Right lobe of liver (tissue), 6 donors: ENCODE measurements around the gene PM20D2. TPM values are rescaled to one million over a fixed set of nuclear protein-coding genes. Genes with fewer than 3 reads are reported as not detected.

Experiments used
- ATAC-seq, 4 donors: fragments of 200-7000 bp; cut with Tn5 transposase; one replicate each; pipeline ENCODE4 v1.9.1; 2020; ENCODE audit warnings: mild to moderate bottlenecking in 4 of 4, moderate library complexity in 4 of 4
- DNase-seq, 3 donors: peaks; one replicate each; pipeline ENCODE4 v3.0.0-alpha.2; 2020
- H3K27ac ChIP-seq, 3 donors: fragments of 200-600 bp; one replicate each; pipeline ENCODE4 v1.8.0; 2022
- H3K27me3 ChIP-seq, 2 donors: fragments of 200-600 bp; one replicate each; pipeline ENCODE4 v1.8.0; 2022
- H3K36me3 ChIP-seq, 4 donors: fragments of 200-600 bp; sonication (generic) in 1 of 4; one replicate each; pipeline versions ENCODE4 v1.5.1 to v1.8.0; 2017 to 2022; ENCODE audit warnings: control low read depth in 1 of 4
- H3K4me1 ChIP-seq, 4 donors: fragments of 200-600 bp; sonication (generic) in 1 of 4; one replicate each; pipeline versions ENCODE4 v1.5.1 to v1.8.0; 2017 to 2022; ENCODE audit warnings: control low read depth in 1 of 4
- H3K4me3 ChIP-seq, 3 donors: fragments of 200-600 bp; one replicate each; pipeline ENCODE4 v1.8.0; 2022
- H3K9me3 ChIP-seq, 4 donors: fragments of 200-600 bp; sonication (generic) in 1 of 4; one replicate each; pipeline versions ENCODE4 v1.5.1 to v1.8.0; 2017 to 2022; ENCODE audit warnings: control low read depth in 1 of 4
- POLR2A ChIP-seq: fragments of 450-650 bp; IDR thresholded peaks from one replicate; pipeline ENCODE4 v1.6.1; 2017; ENCODE audit warnings: antibody characterized with exemption, mild to moderate bottlenecking
- WGBS: methylation state at CpG from one replicate; pipeline ENCODE4 v1.1.6; 2018; ENCODE audit warnings: low coverage, low lambda C conversion rate; ENCODE audit not compliant: insufficient coverage; ENCODE audit errors: missing lambda C conversion rate; 5-methylcytosine and 5-hydroxymethylcytosine counted together
- intact Hi-C, 2 donors: fragments of 100-400 bp; cut with DNase I; formaldehyde crosslinking; loops; one replicate each; pipeline versions ENCODE4 v1.11.2 to v1.14.1; 2022
- total RNA-seq, 6 experiments: library from RNA; depleted of rRNA in 2 of 6; stranded (reverse); fragments of >200 nt in 2 of 6; fragmentation: NEBNext Ultra II Directional in 3 of 6; extraction: Animal tissue kit (Norgen Biotek cat#: 25700) in 3 of 6; gene quantifications; one replicate each; pipeline versions ENCODE4 v1.1.0 to v1.2.4, GENCODE V29; 2016 to 2023
- TF ChIP-seq, protein P1 (sequence below), 4 donors: fragments of 200-600 bp in 3 of 4; fragments of 450-650 bp in 1 of 4; IDR thresholded peaks; one replicate each; pipeline versions ENCODE4 v1.5.1 to v1.8.0; 2016 to 2022; ENCODE audit warnings: antibody characterized with exemption in 4 of 4, mild to moderate bottlenecking in 2 of 4
- donor health status: DM: no; HTN: yes; CAD: no.
- donor health status: DM: no; HTN: no; CAD: no.
- donor health status: DM: no; HTN: no; CAD: no.
- donor health status: DM: no; HTN: yes; CAD: no.
- donor health status: DM: no; HTN: yes; CAD: no.

Gene PM20D2
- total RNA-seq, 6 experiments from 2014 or later, result 2.4 to 6.1 (median 4.5) TPM

DNA sequence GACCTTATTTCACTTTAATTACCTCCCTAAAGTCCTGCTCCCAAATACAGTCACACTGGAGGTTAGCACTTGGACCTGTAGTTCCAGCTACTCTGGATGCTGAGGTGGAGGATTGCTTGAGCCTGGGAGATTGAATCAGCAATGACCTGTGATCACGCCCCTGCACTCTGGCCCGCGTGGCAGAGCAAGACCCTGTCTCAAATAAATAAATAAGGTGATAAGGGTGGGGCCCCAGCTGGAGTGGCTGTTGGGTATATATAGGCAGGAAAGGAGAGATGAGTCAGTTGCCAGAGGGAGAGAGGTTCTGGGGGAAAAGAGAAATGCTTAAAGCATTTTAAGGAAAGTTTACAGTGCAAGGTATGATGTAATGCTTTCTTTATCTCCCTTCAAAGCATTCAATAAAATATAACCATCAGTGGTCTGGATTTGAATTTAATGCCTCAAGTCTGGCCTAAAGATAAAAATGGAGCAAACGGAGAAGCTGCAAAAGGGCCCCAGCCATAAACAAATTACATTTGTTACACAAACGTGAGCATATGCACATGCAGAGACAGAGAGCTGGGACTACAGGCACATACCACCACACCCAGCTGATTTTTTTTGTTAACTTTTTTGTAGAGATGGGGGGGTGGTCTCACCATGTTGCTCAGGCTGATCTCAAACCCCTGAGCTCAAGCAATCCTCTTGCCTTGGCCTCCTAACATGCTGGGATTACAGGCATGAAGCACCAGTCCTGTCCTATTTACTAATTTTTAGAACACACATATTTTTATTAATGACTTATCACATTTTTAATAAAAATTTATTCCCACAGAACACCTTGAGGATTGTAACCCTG, 6.1 kb upstream of the PM20D2 start:
- Histone ChIP-seq H3K36me3 (no peaks in the 10 kb centered on the region), H3K4me1 (peaks cover 0 to 17% (median 10%) of the 10 kb centered on the region in 4 donors), H3K4me3 (no peak overlapping the region), H3K9me3 (no peaks in the 10 kb centered on the region), H3K27ac (no peak overlapping the region), H3K27me3 (no peaks in the 10 kb centered on the region)
- intact Hi-C loops, result no loop called here
- WGBS, result 72% methylated on average over 5 of the region's 5 CpGs
- no peak for TF ChIP-seq POLR2A
- TF ChIP-seq, protein P1, sequence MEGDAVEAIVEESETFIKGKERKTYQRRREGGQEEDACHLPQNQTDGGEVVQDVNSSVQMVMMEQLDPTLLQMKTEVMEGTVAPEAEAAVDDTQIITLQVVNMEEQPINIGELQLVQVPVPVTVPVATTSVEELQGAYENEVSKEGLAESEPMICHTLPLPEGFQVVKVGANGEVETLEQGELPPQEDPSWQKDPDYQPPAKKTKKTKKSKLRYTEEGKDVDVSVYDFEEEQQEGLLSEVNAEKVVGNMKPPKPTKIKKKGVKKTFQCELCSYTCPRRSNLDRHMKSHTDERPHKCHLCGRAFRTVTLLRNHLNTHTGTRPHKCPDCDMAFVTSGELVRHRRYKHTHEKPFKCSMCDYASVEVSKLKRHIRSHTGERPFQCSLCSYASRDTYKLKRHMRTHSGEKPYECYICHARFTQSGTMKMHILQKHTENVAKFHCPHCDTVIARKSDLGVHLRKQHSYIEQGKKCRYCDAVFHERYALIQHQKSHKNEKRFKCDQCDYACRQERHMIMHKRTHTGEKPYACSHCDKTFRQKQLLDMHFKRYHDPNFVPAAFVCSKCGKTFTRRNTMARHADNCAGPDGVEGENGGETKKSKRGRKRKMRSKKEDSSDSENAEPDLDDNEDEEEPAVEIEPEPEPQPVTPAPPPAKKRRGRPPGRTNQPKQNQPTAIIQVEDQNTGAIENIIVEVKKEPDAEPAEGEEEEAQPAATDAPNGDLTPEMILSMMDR (IDR thresholded peaks at IDR 0.05), result no peak
- no peak for DNase-seq
- ATAC-seq, result peak in 1 of 4 donors; percentile 53

DNA sequence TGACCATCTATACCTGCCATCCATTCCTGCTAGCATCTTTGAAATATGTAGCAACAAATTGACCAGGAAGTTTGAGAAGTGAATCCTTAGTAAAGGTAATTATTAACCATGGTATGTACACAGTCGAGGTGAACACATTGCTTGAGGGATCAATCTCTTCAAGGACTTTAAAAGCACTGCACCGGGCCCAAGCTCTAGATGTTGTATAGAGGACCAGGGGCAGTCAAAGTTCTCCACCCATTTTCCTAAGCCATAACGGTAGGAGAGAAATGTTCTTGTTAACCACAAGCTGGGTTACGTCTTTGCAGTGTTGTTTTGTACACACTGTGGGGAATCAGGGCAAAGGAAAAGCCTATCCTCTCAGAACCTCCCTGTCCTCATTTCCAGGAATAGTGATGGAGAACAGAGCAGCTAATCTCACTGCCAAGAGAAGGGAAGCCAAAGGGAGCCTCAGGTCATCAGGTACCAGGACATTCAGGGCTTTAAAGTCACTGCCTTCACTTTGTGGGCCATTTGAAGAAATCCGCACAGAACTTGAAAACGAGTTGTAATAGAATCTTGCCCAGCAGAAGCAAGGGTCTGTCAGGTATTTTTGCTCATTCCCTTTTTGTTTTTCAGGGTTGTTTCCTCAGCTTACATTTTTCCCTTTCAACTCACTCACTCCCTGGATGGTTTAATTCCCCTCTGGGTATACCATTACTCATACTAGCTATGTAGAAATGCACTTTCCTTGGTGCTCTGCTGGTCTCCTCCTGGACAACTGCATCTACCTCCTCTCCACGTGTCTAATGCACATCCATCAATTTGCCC, 5.3 kb upstream of the PM20D2 start:
- no peak overlapping the region for H3K27ac ChIP-seq
- H3K4me3 ChIP-seq, result no peak overlapping the region
- H3K4me1 ChIP-seq, result peaks cover 0 to 17% (median 10%) of the 10 kb centered on the region in 4 donors
- intact Hi-C loops, result no loop called here
- DNase-seq (no peak), ATAC-seq (peak; percentile 87 to 96 (median 92))
- no peaks in the 10 kb centered on the region for H3K36me3 ChIP-seq
- no peaks in the 10 kb centered on the region for H3K27me3 ChIP-seq
- WGBS, result 50% methylated on average over 7 of the region's 7 CpGs
- no peaks in the 10 kb centered on the region for H3K9me3 ChIP-seq
- TF ChIP-seq POLR2A, result no peak
- TF ChIP-seq, protein P1 (IDR thresholded peaks at IDR 0.05), result no peak

DNA sequence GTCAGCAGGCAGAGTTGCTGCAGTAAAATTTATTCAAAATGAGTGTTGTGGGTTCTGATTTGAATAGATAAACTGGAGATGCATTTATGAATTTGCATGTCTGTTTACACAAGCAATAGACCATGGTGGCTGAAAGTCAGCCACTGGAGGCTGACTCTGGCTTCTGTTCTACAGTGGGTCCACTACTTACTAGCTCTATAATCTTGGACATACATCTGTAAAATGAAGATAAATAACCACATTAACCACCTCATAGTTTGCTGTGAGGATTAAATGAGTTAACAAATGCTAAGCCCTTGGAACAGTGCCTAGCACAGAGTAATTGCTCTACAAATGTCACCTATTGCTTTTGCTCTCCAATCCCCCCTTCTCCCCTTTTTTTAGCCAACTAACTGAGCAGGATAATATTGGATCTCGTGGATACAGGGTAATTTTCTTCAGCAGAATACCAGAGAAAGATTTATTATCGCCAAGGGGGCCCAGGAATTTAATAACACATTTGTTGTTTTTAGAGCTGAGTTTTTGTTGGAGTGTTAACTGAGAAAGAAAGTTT, 1.4 kb upstream of the PM20D2 start:
- H3K27me3 ChIP-seq, result no peaks in the 10 kb centered on the region
- no peaks in the 10 kb centered on the region for H3K9me3 ChIP-seq
- no peak overlapping the region for H3K4me3 ChIP-seq
- DNase-seq (no peak), ATAC-seq (no peak)
- intact Hi-C loops, result no loop called here
- peaks cover 0 to 22% (median 10%) of the 10 kb centered on the region in 4 donors for H3K4me1 ChIP-seq
- no peak for TF ChIP-seq POLR2A
- TF ChIP-seq, protein P1 (IDR thresholded peaks at IDR 0.05), result no peak
- no peaks in the 10 kb centered on the region for H3K36me3 ChIP-seq
- no peak overlapping the region for H3K27ac ChIP-seq
- 68% methylated on average over 2 of the region's 2 CpGs for WGBS

DNA sequence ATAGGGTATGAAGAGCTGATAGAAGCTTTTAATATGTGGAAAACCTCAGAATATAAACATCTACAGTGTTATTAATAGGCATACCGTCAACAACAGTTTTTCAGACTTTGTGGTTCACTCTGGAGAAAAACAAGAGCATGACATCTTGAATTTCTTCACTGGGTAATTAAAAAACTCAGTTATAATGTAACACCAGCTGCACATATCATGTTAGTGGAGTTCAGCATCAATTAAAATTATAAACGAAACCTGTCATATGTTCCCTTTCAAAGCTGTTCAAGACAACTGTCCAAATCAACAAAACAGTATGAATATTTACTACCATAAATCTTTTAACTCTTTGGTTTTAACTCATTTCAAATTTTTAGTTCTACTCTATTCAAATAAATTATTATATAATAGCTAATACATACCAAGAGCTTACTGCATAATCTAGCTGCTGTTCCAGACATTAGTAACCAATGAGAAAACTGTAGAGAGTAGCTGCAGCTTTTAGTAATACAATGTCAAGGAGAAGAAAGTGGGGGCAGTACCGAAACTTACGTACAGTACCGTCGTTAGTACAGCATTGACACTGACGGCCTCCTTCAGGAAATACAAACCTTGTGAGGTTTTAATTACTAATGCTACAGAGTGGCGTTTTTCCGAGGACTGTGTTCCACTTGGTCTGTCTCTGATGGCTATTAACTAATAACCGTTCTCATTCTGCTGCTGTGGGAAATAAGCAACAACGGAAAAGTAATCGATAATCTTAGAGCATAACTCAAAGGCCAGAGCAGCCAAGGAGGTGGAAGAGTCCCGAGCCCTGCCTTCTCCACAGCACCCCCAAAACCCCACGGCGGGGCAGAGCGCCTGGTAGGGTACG, 532 bp upstream of the PM20D2 start:
- Histone ChIP-seq H3K9me3 (no peaks in the 10 kb centered on the region), H3K27ac (peak overlapping the region; percentile 72 to 78 (median 76)), H3K27me3 (no peaks in the 10 kb centered on the region), H3K36me3 (no peaks in the 10 kb centered on the region), H3K4me1 (peaks cover 0 to 15% (median 5%) of the 10 kb centered on the region in 4 donors), H3K4me3 (peak overlapping the region; percentile 76 to 90 (median 79))
- WGBS, result 5% methylated on average over 16 of the region's 17 CpGs
- peak; percentile 18 to 40 (median 26) for ATAC-seq
- TF ChIP-seq, protein P1 (IDR thresholded peaks at IDR 0.05), result no peak
- TF ChIP-seq POLR2A, result no peak
- no peak for DNase-seq
- intact Hi-C loops, result no loop called here
